OCI-M1 (cell line): ENCODE results near the gene CLIC5.
"Not testable (repeated sequence)": the region's sequence is repeated elsewhere in the genome, so short reads cannot be mapped to it uniquely, and the experiment has no call there.

Experiments
- DNase-seq: peaks from one replicate; lab custom pipeline; 2025; lab: John Stamatoyannopoulos, UW

Gene CLIC5

GRCh38 chr6:45927421-45928320 lies 88.0 kb downstream of the CLIC5 start:
- no peak for DNase-seq

- not testable (repeated sequence) for DNase-seq
Observed at GRCh38 chr6:45926423-45926822, 89.2 kb downstream of the CLIC5 start.

GRCh38 chr6:45924763-45925342 lies 90.8 kb downstream of the CLIC5 start:
- DNase-seq = peak; percentile 59

- DNase-seq = no peak
Observed at GRCh38 chr6:45923831-45924391, 91.7 kb downstream of the CLIC5 start.

GRCh38 chr6:45922728-45923351 lies 92.8 kb downstream of the CLIC5 start:
- peak; percentile 92 for DNase-seq

GRCh38 chr6:45921691-45922281 lies 93.9 kb downstream of the CLIC5 start:
- DNase-seq = no peak

- DNase-seq = no peak
Observed at GRCh38 chr6:45920819-45921511, 94.7 kb downstream of the CLIC5 start.

GRCh38 chr6:45917439-45917838 lies 98.2 kb downstream of the CLIC5 start:
- no peak for DNase-seq

- no peak for DNase-seq
Observed at GRCh38 chr6:45916692-45917091, 99.0 kb downstream of the CLIC5 start.

- DNase-seq = no peak
Observed at GRCh38 chr6:45915780-45916468, 99.7 kb downstream of the CLIC5 start.

- no peak for DNase-seq
Observed at GRCh38 chr6:45911691-45912090, 104.0 kb downstream of the CLIC5 start.

GRCh38 chr6:45903959-45904358 lies 111.7 kb downstream of the CLIC5 start:
- no peak for DNase-seq

GRCh38 chr6:45902984-45903383 lies 112.7 kb downstream of the CLIC5 start:
- DNase-seq = no peak

- DNase-seq = no peak
Observed at GRCh38 chr6:45901767-45902650, 113.7 kb downstream of the CLIC5 start.

- DNase-seq = no peak
Observed at GRCh38 chr6:45900808-45901752, 114.6 kb downstream of the CLIC5 start.

GRCh38 chr6:45899683-45899946 lies 116.0 kb downstream of the CLIC5 start:
- DNase-seq = no peak

- DNase-seq = peak; percentile 47
Observed at GRCh38 chr6:45898941-45899682, 116.5 kb downstream of the CLIC5 start.

GRCh38 chr6:45896783-45897441 lies 118.7 kb downstream of the CLIC5 start:
- no peak for DNase-seq
